Measurements from ENCODE around the gene PTPRCAP. TPM values are rescaled to one million over a fixed set of nuclear protein-coding genes. Genes with fewer than 3 reads are reported as not detected.
"Not testable (repeated sequence)": the region's sequence is repeated elsewhere in the genome, so short reads cannot be mapped to it uniquely, and the experiment has no call there.

PTPRCAP gene
- total RNA-seq, 4 donors from 2014 or later = 13.2 to 78.9 (median 53.9) TPM

GRCh38 chr11:67429722-67430121 is 7.8 kb downstream of the PTPRCAP start:
- no peaks in the 10 kb centered on the region for H3K9me3 ChIP-seq
- peak overlapping the region in 1 of 4 donors; percentile 95 for H3K27ac ChIP-seq
- DNase-seq = no peak
- in situ Hi-C loops (cut with MboI; ENCODE audit: low pct_ligation_motif_present in 1 of 4, low pct_unique_long_range_greater_than_20kb in 1 of 4, low sequenced_read_pairs in 3 of 4) (no loop called here), intact Hi-C loops (cut with DNase I; ENCODE audit: low total_unique reads) (no loop called here)
- peaks cover 0 to 20% (median 7%) of the 10 kb centered on the region in 4 donors for H3K36me3 ChIP-seq
- H3K4me3 ChIP-seq = no peak overlapping the region
- peaks cover 11 to 19% (median 15%) of the 10 kb centered on the region in 4 donors for H3K4me1 ChIP-seq
- TF ChIP-seq EP300 (IDR thresholded peaks at IDR 0.05; ENCODE audit: low read depth) (no peak), POLR2A (IDR thresholded peaks at IDR 0.05) (no peak), POLR2AphosphoS5 (IDR thresholded peaks at IDR 0.05) (no peak), CTCF (IDR thresholded peaks at IDR 0.05) (no peak)
- no peaks in the 10 kb centered on the region for H3K27me3 ChIP-seq
- 74 to 79% methylated on average over 9 to 11 of the region's 11 CpGs for WGBS, 2 donors (ENCODE audit: low coverage in 1 of 2)

- intact Hi-C loops (cut with DNase I; ENCODE audit: low total_unique reads) = no loop called here
- Histone ChIP-seq H3K4me3 (peak overlapping the region; percentile 85 to 95 (median 88)), H3K4me1 (peaks cover 11 to 19% (median 15%) of the 10 kb centered on the region in 4 donors), H3K9me3 (no peaks in the 10 kb centered on the region), H3K27me3 (no peaks in the 10 kb centered on the region), H3K27ac (peak overlapping the region; percentile 91 to 95 (median 94)), H3K36me3 (peaks cover 0 to 20% (median 7%) of the 10 kb centered on the region in 4 donors)
- no peak for TF ChIP-seq POLR2AphosphoS5 (IDR thresholded peaks at IDR 0.05)
- TF ChIP-seq EP300 (IDR thresholded peaks at IDR 0.05; ENCODE audit: low read depth) = no peak
- TF ChIP-seq CTCF (IDR thresholded peaks at IDR 0.05) = no peak
- no peak for TF ChIP-seq POLR2A (IDR thresholded peaks at IDR 0.05)
- in situ Hi-C loops (cut with MboI; ENCODE audit: low pct_ligation_motif_present in 1 of 4, low pct_unique_long_range_greater_than_20kb in 1 of 4, low sequenced_read_pairs in 3 of 4) = no loop called here
- DNase-seq = no peak
- 40 to 60% methylated on average over 1 to 12 of the region's 12 CpGs for WGBS, 2 donors (ENCODE audit: low coverage in 1 of 2)
Observed at GRCh38 chr11:67429038-67429668, 8.3 kb downstream of the PTPRCAP start.

GRCh38 chr11:67428052-67429001 is 9.2 kb downstream of the PTPRCAP start, which contains the start of gene RPS6KB2:
RPS6KB2 (plus strand) TSS chr11:67428494; CDS start chr11:67428546, 52 bp downstream.
- in situ Hi-C loops (cut with MboI; ENCODE audit: low pct_ligation_motif_present in 1 of 4, low pct_unique_long_range_greater_than_20kb in 1 of 4, low sequenced_read_pairs in 3 of 4) (no loop called here), intact Hi-C loops (cut with DNase I; ENCODE audit: low total_unique reads) (no loop called here)
- Histone ChIP-seq H3K36me3 (peaks cover 0 to 15% (median 7%) of the 10 kb centered on the region in 4 donors), H3K27me3 (no peaks in the 10 kb centered on the region), H3K27ac (peak within 1 kb of the TSS; percentile 91 to 95 (median 94)), H3K9me3 (no peaks in the 10 kb centered on the region), H3K4me3 (peak within 1 kb of the TSS; percentile 85 to 95 (median 88)), H3K4me1 (peaks cover 11 to 19% (median 15%) of the 10 kb centered on the region in 4 donors)
- 0 to 1% methylated on average over 10 to 66 of the region's 68 CpGs for WGBS, 2 donors (ENCODE audit: low coverage in 1 of 2)
- DNase-seq = peak; percentile 100
- TF ChIP-seq POLR2A (IDR thresholded peaks at IDR 0.05) = peak; percentile 95
- TF ChIP-seq POLR2AphosphoS5 (IDR thresholded peaks at IDR 0.05) = peak; percentile 95 to 98 (median 95)
- no peak for TF ChIP-seq EP300 (IDR thresholded peaks at IDR 0.05; ENCODE audit: low read depth)
- TF ChIP-seq CTCF (IDR thresholded peaks at IDR 0.05) = no peak

- H3K9me3 ChIP-seq; intact Hi-C loops (cut with DNase I; ENCODE audit: low total_unique reads); DNase-seq; H3K27me3 ChIP-seq; in situ Hi-C loops (cut with MboI; ENCODE audit: low pct_ligation_motif_present in 1 of 4, low pct_unique_long_range_greater_than_20kb in 1 of 4, low sequenced_read_pairs in 3 of 4): not testable (repeated sequence)
- WGBS, 2 donors (ENCODE audit: low coverage in 1 of 2) = 60 to 71% methylated on average over 1 to 19 of the region's 19 CpGs
- Histone ChIP-seq H3K27ac (peak overlapping the region; percentile 91 to 95 (median 94)), H3K4me3 (peak overlapping the region in 3 of 4 donors; percentile 87 to 95 (median 89)), H3K36me3 (peaks cover 0 to 11% (median 4%) of the 10 kb centered on the region in 4 donors), H3K4me1 (peaks cover 11 to 19% (median 15%) of the 10 kb centered on the region in 4 donors)
Observed at GRCh38 chr11:67427364-67427859, 10.1 kb downstream of the PTPRCAP start.

Measured in transverse colon (tissue), 4 donors.